Lung (tissue), 12 donors: ENCODE data around the gene CARD16. TPM values are rescaled to one million over a fixed set of nuclear protein-coding genes. Genes with fewer than 3 reads are reported as not detected.
"Not testable (repeated sequence)": the region's sequence is repeated elsewhere in the genome, so short reads cannot be mapped to it uniquely, and the experiment has no call there.

Experiments used
- ATAC-seq: fragments of 200-7000 bp; cut with Tn5 transposase; one replicate; pipeline ENCODE4 v1.9.1; 2020; ENCODE audit warnings: moderate number of reproducible peaks; ENCODE audit not compliant: insufficient read depth, low FRiP score
- DNase-seq, 3 donors: peaks; one replicate each; pipeline ENCODE4 v3.0.0-alpha.2; 2013 to 2017
- H3K27ac ChIP-seq, 2 donors: one replicate each; pipeline ENCODE4 v1.5.1; 2013; ENCODE audit warnings: mild to moderate bottlenecking in 2 of 2, moderate library complexity in 2 of 2, control low read depth in 1 of 2, inconsistent platforms in 1 of 2, low read depth in 1 of 2, low read length in 1 of 2
- H3K27me3 ChIP-seq, 3 donors: one replicate each; pipeline ENCODE4 v1.5.1; 2013; ENCODE audit warnings: low read length in 2 of 3; ENCODE audit not compliant: control insufficient read depth in 3 of 3, insufficient read depth in 3 of 3
- H3K36me3 ChIP-seq, 4 donors: one replicate each; pipeline ENCODE4 v1.5.1; 2013; ENCODE audit warnings: low read length in 4 of 4, mild to moderate bottlenecking in 1 of 4, moderate library complexity in 1 of 4; ENCODE audit not compliant: control insufficient read depth in 4 of 4, insufficient read depth in 4 of 4
- H3K4me1 ChIP-seq, 5 donors: one replicate each; pipeline ENCODE4 v1.5.1; 2013; ENCODE audit warnings: low read length in 5 of 5, mild to moderate bottlenecking in 2 of 5, moderate library complexity in 1 of 5; ENCODE audit not compliant: control insufficient read depth in 5 of 5, insufficient read depth in 5 of 5
- H3K4me3 ChIP-seq: one replicate; pipeline ENCODE4 v1.5.1; 2013; ENCODE audit warnings: mild to moderate bottlenecking, control low read depth, moderate library complexity
- H3K9ac ChIP-seq, 2 donors: one replicate each; pipeline ENCODE4 v1.5.1; 2013; ENCODE audit warnings: low read length in 2 of 2, control low read depth in 1 of 2; ENCODE audit not compliant: insufficient read depth in 1 of 2
- H3K9me3 ChIP-seq, 4 donors: one replicate each; pipeline ENCODE4 v1.5.1; 2013; ENCODE audit warnings: low read length in 3 of 4, mild to moderate bottlenecking in 1 of 4, moderate library complexity in 1 of 4; ENCODE audit not compliant: control insufficient read depth in 4 of 4, insufficient read depth in 3 of 4
- WGBS, 2 donors: extraction: QIAGEN DNeasy Blood & Tissue Kit; methylation state at CpG; one replicate each; pipeline ENCODE4 v1.1.7; 2013; 5-methylcytosine and 5-hydroxymethylcytosine counted together
- polyA plus RNA-seq, 2 donors: library from polyadenylated mRNA; stranded (reverse); fragments of 200-250 nt; gene quantifications; one replicate each; pipeline ENCODE4 v1.2.1, GENCODE V29; 2013
- total RNA-seq, 2 donors: library from RNA; depleted of rRNA in 1 of 2; stranded (reverse); fragments of >200 nt in 1 of 2; gene quantifications; one replicate each; pipeline ENCODE4 v1.2.1, GENCODE V29; 2014 to 2021
- TF ChIP-seq, protein P1 (sequence below): IDR thresholded peaks from 2 replicates; pipeline ENCODE4 v1.5.1; 2012; ENCODE audit warnings: mild to moderate bottlenecking; ENCODE audit errors: control extremely low read depth, extremely low read depth
- donor health status: control.
- donor health status: control.
- donor health status: Bipolar disorder and iron deficiency.
- donor health status: healthy.
- donor health status: DM: yes; HTN: yes; CAD: no.

CARD16 gene
- total and polyA plus RNA-seq, 4 donors: 31.6 to 169 (median 63.1) TPM

- WGBS, 2 donors: 72 to 73% methylated on average over 4 of the region's 4 CpGs
- Histone ChIP-seq H3K4me1 (no peaks in the 10 kb centered on the region), H3K27ac (no peak overlapping the region), H3K27me3 (no peaks in the 10 kb centered on the region), H3K4me3 (no peak overlapping the region), H3K36me3 (no peaks in the 10 kb centered on the region), H3K9me3 (no peaks in the 10 kb centered on the region), H3K9ac (no peak overlapping the region)
- DNase-seq (no peak), ATAC-seq (no peak)
- TF ChIP-seq, protein P1, sequence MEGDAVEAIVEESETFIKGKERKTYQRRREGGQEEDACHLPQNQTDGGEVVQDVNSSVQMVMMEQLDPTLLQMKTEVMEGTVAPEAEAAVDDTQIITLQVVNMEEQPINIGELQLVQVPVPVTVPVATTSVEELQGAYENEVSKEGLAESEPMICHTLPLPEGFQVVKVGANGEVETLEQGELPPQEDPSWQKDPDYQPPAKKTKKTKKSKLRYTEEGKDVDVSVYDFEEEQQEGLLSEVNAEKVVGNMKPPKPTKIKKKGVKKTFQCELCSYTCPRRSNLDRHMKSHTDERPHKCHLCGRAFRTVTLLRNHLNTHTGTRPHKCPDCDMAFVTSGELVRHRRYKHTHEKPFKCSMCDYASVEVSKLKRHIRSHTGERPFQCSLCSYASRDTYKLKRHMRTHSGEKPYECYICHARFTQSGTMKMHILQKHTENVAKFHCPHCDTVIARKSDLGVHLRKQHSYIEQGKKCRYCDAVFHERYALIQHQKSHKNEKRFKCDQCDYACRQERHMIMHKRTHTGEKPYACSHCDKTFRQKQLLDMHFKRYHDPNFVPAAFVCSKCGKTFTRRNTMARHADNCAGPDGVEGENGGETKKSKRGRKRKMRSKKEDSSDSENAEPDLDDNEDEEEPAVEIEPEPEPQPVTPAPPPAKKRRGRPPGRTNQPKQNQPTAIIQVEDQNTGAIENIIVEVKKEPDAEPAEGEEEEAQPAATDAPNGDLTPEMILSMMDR: no peak
Measured at GRCh38 chr11:105071089-105071732, 26.1 kb upstream of the CARD16 start.

GRCh38 chr11:105070306-105070705 is 25.2 kb upstream of the CARD16 start:
- H3K9me3 ChIP-seq: no peaks in the 10 kb centered on the region
- 75 to 85% methylated on average over 4 of the region's 4 CpGs for WGBS, 2 donors
- ATAC-seq: no peak
- H3K4me3 ChIP-seq: no peak overlapping the region
- no peaks in the 10 kb centered on the region for H3K36me3 ChIP-seq
- no peaks in the 10 kb centered on the region for H3K4me1 ChIP-seq
- H3K27ac ChIP-seq: no peak overlapping the region
- DNase-seq: no peak
- H3K27me3 ChIP-seq: no peaks in the 10 kb centered on the region
- TF ChIP-seq, protein P1: no peak
- no peak overlapping the region for H3K9ac ChIP-seq

DNA sequence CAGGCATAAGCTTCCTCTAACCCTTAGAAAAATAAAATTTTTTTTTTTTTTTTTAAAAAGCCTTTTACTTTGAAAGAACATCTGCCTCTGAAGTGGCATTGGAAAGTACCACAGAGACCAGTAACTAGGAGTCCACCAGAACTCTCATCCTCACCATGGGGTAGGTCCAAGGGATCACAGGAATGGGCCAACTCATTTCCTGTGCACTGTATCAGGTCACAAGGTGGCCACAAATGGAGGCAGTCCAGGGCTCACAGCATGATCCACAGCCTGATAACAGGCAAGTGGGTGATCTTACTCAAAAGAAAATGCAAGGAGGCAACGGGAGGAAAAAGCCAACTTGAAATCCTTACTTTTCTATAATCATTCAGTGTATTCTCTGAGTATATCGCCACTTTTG is 24.6 kb upstream of the CARD16 start:
- H3K27ac ChIP-seq, H3K4me3 ChIP-seq, H3K9ac ChIP-seq, H3K27me3 ChIP-seq, H3K9me3 ChIP-seq, DNase-seq, H3K4me1 ChIP-seq, ATAC-seq, H3K36me3 ChIP-seq: not testable (repeated sequence)
- WGBS, 2 donors: 0 to 82% methylated on average over 1 to 2 of the region's 2 CpGs

- not testable (repeated sequence) for H3K27ac ChIP-seq, H3K4me3 ChIP-seq, H3K4me1 ChIP-seq, H3K9me3 ChIP-seq, H3K9ac ChIP-seq, ATAC-seq, H3K36me3 ChIP-seq, H3K27me3 ChIP-seq
- peak in 1 of 3 donors; percentile 56 for DNase-seq
- WGBS, 2 donors: 65 to 74% methylated on average over 9 of the region's 9 CpGs
Measured at GRCh38 chr11:105063245-105063941, 18.3 kb upstream of the CARD16 start.
